Neural progenitor cell (in vitro differentiated cells): ENCODE measurements around the gene C16orf86. TPM values are rescaled to one million over a fixed set of nuclear protein-coding genes. Genes with fewer than 3 reads are reported as not detected.

ENCODE experiments used
- DNase-seq: peaks from one replicate; pipeline ENCODE4 v3.0.0-alpha.2; 2016; ENCODE audit warnings: low spot score
- H2AFZ ChIP-seq: fragments of 200-600 bp; sonication (generic); replicated peaks from 2 replicates; pipeline ENCODE4 v1.6.1; 2016; ENCODE audit warnings: antibody characterized with exemption
- H3F3A ChIP-seq: fragments of 200-600 bp; sonication (generic); 2 replicates; pipeline ENCODE4 v1.6.1; 2016; ENCODE audit warnings: antibody characterized with exemption, low read depth
- H3K27ac ChIP-seq: fragments of 200-600 bp; sonication (generic); 2 replicates; pipeline ENCODE4 v1.5.1; 2016; ENCODE audit warnings: mild to moderate bottlenecking
- H3K27me3 ChIP-seq: fragments of 200-600 bp; sonication (generic); 2 replicates; pipeline ENCODE4 v1.6.1; 2016; ENCODE audit warnings: mild to moderate bottlenecking, moderate library complexity
- H3K36me3 ChIP-seq: fragments of 200-600 bp; sonication (generic); 2 replicates; pipeline ENCODE4 v1.5.1; 2016
- H3K4me1 ChIP-seq: fragments of 200-600 bp; sonication (generic); 2 replicates; pipeline ENCODE4 v1.6.1; 2016; ENCODE audit warnings: mixed run types
- H3K4me2 ChIP-seq: fragments of 200-600 bp; sonication (generic); 2 replicates; pipeline ENCODE4 v1.6.1; 2016
- H3K4me3 ChIP-seq: fragments of 200-600 bp; sonication (generic); 2 replicates; pipeline ENCODE4 v1.5.1; 2016
- H3K79me2 ChIP-seq: fragments of 200-600 bp; sonication (generic); 2 replicates; pipeline ENCODE4 v1.6.1; 2016; ENCODE audit warnings: low read depth
- H3K9ac ChIP-seq: fragments of 200-600 bp; sonication (generic); 2 replicates; pipeline ENCODE4 v1.6.1; 2016
- H3K9me3 ChIP-seq: fragments of 200-600 bp; sonication (generic); 2 replicates; pipeline ENCODE4 v1.5.1; 2016; ENCODE audit warnings: low read depth
- H4K20me1 ChIP-seq: fragments of 200-600 bp; sonication (generic); 2 replicates; pipeline ENCODE4 v1.6.1; 2016; ENCODE audit warnings: low read depth
- H3K27ac Mint-ChIP-seq: 3 replicates; pipeline ENCODE4 v1.8.0; 2021; ENCODE audit warnings: mixed read lengths
- H3K27me3 Mint-ChIP-seq: 2 replicates; pipeline ENCODE4 v1.8.0; 2022; ENCODE audit warnings: low read depth, mild to moderate bottlenecking, inconsistent platforms, moderate library complexity, mixed read lengths; ENCODE audit not compliant: insufficient read depth
- H3K36me3 Mint-ChIP-seq: 3 replicates; pipeline ENCODE4 v1.8.0; 2021; ENCODE audit warnings: mixed read lengths
- H3K4me1 Mint-ChIP-seq: 3 replicates; pipeline ENCODE4 v1.8.0; 2021; ENCODE audit warnings: mixed read lengths
- H3K4me3 Mint-ChIP-seq: 3 replicates; pipeline ENCODE4 v1.8.0; 2021; ENCODE audit warnings: mild to moderate bottlenecking, moderate library complexity, mixed read lengths
- H3K9me3 Mint-ChIP-seq: 3 replicates; pipeline ENCODE4 v1.8.0; 2020; ENCODE audit warnings: mixed read lengths
- EZH2 ChIP-seq: fragments of 200-600 bp; sonication (generic); IDR thresholded peaks from 2 replicates; pipeline ENCODE4 v1.6.1; 2017; ENCODE audit warnings: antibody characterized with exemption, mild to moderate bottlenecking, moderate library complexity
- EZH2phosphoT487 ChIP-seq: fragments of 200-600 bp; sonication (generic); IDR thresholded peaks from 2 replicates; pipeline ENCODE4 v1.6.1; 2017; ENCODE audit warnings: antibody characterized with exemption
- total RNA-seq: library from RNA; depleted of rRNA; stranded (reverse); fragments of >200 nt; gene quantifications from 2 replicates; pipeline ENCODE4 v1.2.3, GENCODE V29; 2015; ENCODE audit warnings: low replicate concordance
- TF ChIP-seq, protein P1 (sequence below): fragments of 200-600 bp; sonication (generic); IDR thresholded peaks from 2 replicates; pipeline ENCODE4 v1.5.1; 2017; ENCODE audit warnings: antibody characterized with exemption, mild to moderate bottlenecking

Gene C16orf86
- total RNA-seq, 1 donor from 2014 or later = 0.24 TPM

DNA sequence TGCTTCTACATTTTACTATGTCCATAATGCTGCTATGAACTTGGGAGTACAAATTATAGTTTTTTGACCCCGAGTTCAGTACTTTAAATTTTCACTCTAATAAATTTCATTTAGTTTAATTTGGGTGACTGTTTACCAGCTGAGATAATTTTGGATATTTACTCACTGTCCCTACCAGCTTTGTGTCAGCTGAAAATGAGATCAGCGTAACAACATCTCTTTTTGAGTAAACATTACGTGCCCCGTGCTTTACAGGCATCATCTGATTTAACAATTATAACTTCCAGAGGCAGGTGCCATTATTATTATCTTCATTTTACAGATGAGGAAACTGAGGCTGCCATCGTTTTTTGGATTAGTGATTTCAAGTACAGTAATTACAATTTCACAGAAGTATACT, 37.5 kb downstream of the C16orf86 start:
- Histone ChIP-seq H2AFZ (no peak overlapping the region), H3K27me3 (no peaks in the 10 kb centered on the region), H3F3A (no peaks in the 10 kb centered on the region), H3K4me2 (no peak overlapping the region), H3K36me3 (no peaks in the 10 kb centered on the region), H3K79me2 (peaks cover 86% of the 10 kb centered on the region), H3K9ac (no peak overlapping the region), H3K4me3 (no peak overlapping the region), H4K20me1 (peaks cover 30% of the 10 kb centered on the region), H3K9me3 (no peaks in the 10 kb centered on the region), H3K4me1 (no peaks in the 10 kb centered on the region), H3K27ac (no peak overlapping the region)
- DNase-seq = no peak
- Mint-ChIP-seq H3K4me3 (no peak overlapping the region), H3K9me3 (no peaks in the 10 kb centered on the region), H3K27ac (no peak overlapping the region), H3K36me3 (peaks cover 7% of the 10 kb centered on the region), H3K4me1 (peaks cover 7% of the 10 kb centered on the region), H3K27me3 (no peaks in the 10 kb centered on the region)
- TF ChIP-seq EZH2phosphoT487 (no peak), EZH2 (no peak)
- TF ChIP-seq, protein P1, sequence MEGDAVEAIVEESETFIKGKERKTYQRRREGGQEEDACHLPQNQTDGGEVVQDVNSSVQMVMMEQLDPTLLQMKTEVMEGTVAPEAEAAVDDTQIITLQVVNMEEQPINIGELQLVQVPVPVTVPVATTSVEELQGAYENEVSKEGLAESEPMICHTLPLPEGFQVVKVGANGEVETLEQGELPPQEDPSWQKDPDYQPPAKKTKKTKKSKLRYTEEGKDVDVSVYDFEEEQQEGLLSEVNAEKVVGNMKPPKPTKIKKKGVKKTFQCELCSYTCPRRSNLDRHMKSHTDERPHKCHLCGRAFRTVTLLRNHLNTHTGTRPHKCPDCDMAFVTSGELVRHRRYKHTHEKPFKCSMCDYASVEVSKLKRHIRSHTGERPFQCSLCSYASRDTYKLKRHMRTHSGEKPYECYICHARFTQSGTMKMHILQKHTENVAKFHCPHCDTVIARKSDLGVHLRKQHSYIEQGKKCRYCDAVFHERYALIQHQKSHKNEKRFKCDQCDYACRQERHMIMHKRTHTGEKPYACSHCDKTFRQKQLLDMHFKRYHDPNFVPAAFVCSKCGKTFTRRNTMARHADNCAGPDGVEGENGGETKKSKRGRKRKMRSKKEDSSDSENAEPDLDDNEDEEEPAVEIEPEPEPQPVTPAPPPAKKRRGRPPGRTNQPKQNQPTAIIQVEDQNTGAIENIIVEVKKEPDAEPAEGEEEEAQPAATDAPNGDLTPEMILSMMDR = no peak

GRCh38 chr16:67707210-67707609, 40.6 kb downstream of the C16orf86 start:
- Mint-ChIP-seq H3K27ac (no peak overlapping the region), H3K36me3 (peaks cover 16% of the 10 kb centered on the region), H3K27me3 (no peaks in the 10 kb centered on the region), H3K9me3 (no peaks in the 10 kb centered on the region), H3K4me3 (no peak overlapping the region), H3K4me1 (no peaks in the 10 kb centered on the region)
- TF ChIP-seq, protein P1 = no peak
- TF ChIP-seq EZH2 = no peak
- TF ChIP-seq EZH2phosphoT487 = no peak
- Histone ChIP-seq H3K27me3 (no peaks in the 10 kb centered on the region), H3K4me3 (no peak overlapping the region), H3K79me2 (peaks cover 71% of the 10 kb centered on the region), H3K4me2 (no peak overlapping the region), H3K9ac (no peak overlapping the region), H3K27ac (no peak overlapping the region), H3F3A (no peaks in the 10 kb centered on the region), H4K20me1 (peaks cover 29% of the 10 kb centered on the region), H3K4me1 (no peaks in the 10 kb centered on the region), H3K36me3 (no peaks in the 10 kb centered on the region), H3K9me3 (no peaks in the 10 kb centered on the region), H2AFZ (no peak overlapping the region)
- DNase-seq = no peak

DNA sequence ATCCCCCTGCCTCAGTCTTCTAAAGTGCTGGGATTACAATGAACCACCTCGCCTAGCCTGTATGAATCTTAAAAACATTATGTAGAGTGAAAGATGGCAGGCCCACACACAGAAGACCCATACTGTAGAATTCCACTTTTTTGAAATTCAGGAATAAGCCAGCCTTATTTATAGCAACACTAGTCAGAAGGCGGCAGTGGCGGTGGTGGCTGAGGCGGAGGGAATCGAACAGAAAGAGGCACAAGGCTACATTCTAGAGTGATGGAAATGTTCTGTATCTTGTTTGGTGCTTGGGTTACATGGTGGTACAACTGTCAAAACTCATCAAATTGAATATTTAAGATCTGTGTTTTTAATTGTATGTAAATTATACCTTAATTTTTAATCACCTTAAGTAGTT, 41.2 kb downstream of the C16orf86 start:
- no peaks in the 10 kb centered on the region for H3K4me1 ChIP-seq
- peaks cover 29% of the 10 kb centered on the region for H4K20me1 ChIP-seq
- no peak for TF ChIP-seq EZH2phosphoT487
- no peak overlapping the region for H3K27ac Mint-ChIP-seq
- H3K4me3 Mint-ChIP-seq = no peak overlapping the region
- peaks cover 16% of the 10 kb centered on the region for H3K36me3 Mint-ChIP-seq
- DNase-seq = no peak
- H3K79me2 ChIP-seq = peaks cover 67% of the 10 kb centered on the region
- H3K27ac ChIP-seq = no peak overlapping the region
- no peaks in the 10 kb centered on the region for H3K9me3 ChIP-seq
- H3K9ac ChIP-seq = no peak overlapping the region
- no peaks in the 10 kb centered on the region for H3K4me1 Mint-ChIP-seq
- no peaks in the 10 kb centered on the region for H3K36me3 ChIP-seq
- H3K9me3 Mint-ChIP-seq = no peaks in the 10 kb centered on the region
- no peaks in the 10 kb centered on the region for H3K27me3 Mint-ChIP-seq
- H3K4me2 ChIP-seq = no peak overlapping the region
- no peaks in the 10 kb centered on the region for H3F3A ChIP-seq
- H3K27me3 ChIP-seq = no peaks in the 10 kb centered on the region
- no peak overlapping the region for H2AFZ ChIP-seq
- H3K4me3 ChIP-seq = no peak overlapping the region

DNA sequence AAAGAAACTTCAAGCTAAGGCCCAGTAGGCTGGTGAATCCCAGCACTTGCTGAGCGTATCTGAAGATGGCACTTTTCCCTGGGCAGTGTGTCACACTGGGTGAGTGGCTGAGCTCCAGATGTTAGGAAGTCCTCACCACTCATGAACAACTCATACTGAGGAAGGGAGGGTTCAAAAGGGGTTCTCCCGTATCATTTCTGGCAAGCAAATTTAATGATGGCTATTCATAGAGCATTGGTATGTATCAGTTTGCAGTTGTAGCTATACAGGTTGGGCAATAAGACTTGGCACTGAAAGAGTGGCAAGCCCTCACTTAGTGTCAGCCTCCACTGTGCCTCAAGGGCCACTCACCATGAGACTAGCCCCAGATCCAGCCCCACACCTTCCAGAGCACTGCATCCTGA, 41.8 kb downstream of the C16orf86 start:
- no peak for DNase-seq
- TF ChIP-seq EZH2 (no peak), EZH2phosphoT487 (no peak)
- TF ChIP-seq, protein P1 = no peak
- Mint-ChIP-seq H3K27ac (no peak overlapping the region), H3K4me3 (no peak overlapping the region), H3K4me1 (no peaks in the 10 kb centered on the region), H3K36me3 (peaks cover 17% of the 10 kb centered on the region), H3K27me3 (no peaks in the 10 kb centered on the region), H3K9me3 (no peaks in the 10 kb centered on the region)
- H3K4me1 ChIP-seq = no peaks in the 10 kb centered on the region
- H2AFZ ChIP-seq = no peak overlapping the region
- H3K36me3 ChIP-seq = no peaks in the 10 kb centered on the region
- peaks cover 70% of the 10 kb centered on the region for H3K79me2 ChIP-seq
- H3F3A ChIP-seq = no peaks in the 10 kb centered on the region
- H3K9ac ChIP-seq = no peak overlapping the region
- peaks cover 30% of the 10 kb centered on the region for H4K20me1 ChIP-seq
- no peak overlapping the region for H3K4me3 ChIP-seq
- H3K27ac ChIP-seq = no peak overlapping the region
- no peak overlapping the region for H3K4me2 ChIP-seq
- no peaks in the 10 kb centered on the region for H3K27me3 ChIP-seq
- no peaks in the 10 kb centered on the region for H3K9me3 ChIP-seq
